Endothelial cell of umbilical vein (primary cell): Measurements from ENCODE around the gene SUGCT. TPM values are rescaled to one million over a fixed set of nuclear protein-coding genes. Genes with fewer than 3 reads are reported as not detected.

Experiments
- BruUV-seq: library from RNA; stranded (reverse); fragments of 400-500 nt; replicated peaks from 2 replicates; lab custom pipeline; 2021; lab: Mats Ljungman, UMichigan
- CTCF ChIA-PET: fragments of 300-600, 350-600 bp; sonication (Branson Sonifier 250); formaldehyde crosslinking; loops from one replicate; lab custom pipeline; 2021; ENCODE audit warnings: antibody characterized with exemption, inconsistent platforms; lab: Charles Lee
- POLR2A ChIA-PET: fragments of 300-600, 350-600 bp; sonication (Branson Sonifier 250); formaldehyde crosslinking; loops from one replicate; lab custom pipeline; 2021; ENCODE audit warnings: antibody characterized with exemption, inconsistent platforms; lab: Charles Lee
- DNase-seq: peaks from one replicate; pipeline ENCODE4 v3.0.0-alpha.2; 2011; ENCODE audit warnings: low read depth, low spot score
- FAIRE-seq: peaks from 2 replicates; lab custom pipeline; 2011; peaks lifted over from hg19 to GRCh38; lab: Jason Lieb, UNC
- H2AFZ ChIP-seq: 2 replicates; pipeline ENCODE4 v1.6.0; 2012; ENCODE audit warnings: low read depth, low read length, control low read depth, inconsistent platforms
- H3K27ac ChIP-seq: 2 replicates; pipeline ENCODE4 v1.5.1; 2011; ENCODE audit warnings: low read depth, mild to moderate bottlenecking, control low read depth, low read length, moderate library complexity; ENCODE audit not compliant: insufficient read depth
- H3K27me3 ChIP-seq, 2 experiments: 2 replicates each; pipeline versions ENCODE4 v1.6.0 to v1.6.1; 2011; ENCODE audit warnings: low read length in 2 of 2, mixed read lengths in 1 of 2; ENCODE audit not compliant: control insufficient read depth in 2 of 2, insufficient read depth in 2 of 2
- H3K36me3 ChIP-seq, 2 experiments: 2 replicates in 1 of 2; 3 replicates in 1 of 2; pipeline ENCODE4 v1.5.1; 2011; ENCODE audit warnings: low read length in 2 of 2, mild to moderate bottlenecking in 1 of 2, moderate library complexity in 1 of 2; ENCODE audit not compliant: control insufficient read depth in 2 of 2, insufficient read depth in 2 of 2; ENCODE audit errors: extremely low read depth in 1 of 2
- H3K4me1 ChIP-seq: 3 replicates; pipeline ENCODE4 v1.5.1; 2011; ENCODE audit warnings: mild to moderate bottlenecking, low read length; ENCODE audit not compliant: control insufficient read depth, insufficient read depth; ENCODE audit errors: extremely low read depth
- H3K4me2 ChIP-seq: 2 replicates; pipeline ENCODE4 v1.6.1; 2011; ENCODE audit warnings: low read length, control low read depth, mixed read lengths; ENCODE audit not compliant: insufficient read depth
- H3K4me3 ChIP-seq, 3 experiments: fragments of 200-600 bp in 1 of 3; sonication (generic), shearing (Covaris generic) in 1 of 3; replicated peaks in 1 of 3; 2 replicates each; pipeline ENCODE4 v1.5.1; 2011 to 2016; ENCODE audit warnings: control low read depth in 3 of 3, low read length in 3 of 3, mild to moderate bottlenecking in 2 of 3, inconsistent platforms in 1 of 3, low read depth in 1 of 3, moderate library complexity in 1 of 3; ENCODE audit not compliant: insufficient read depth in 1 of 3
- H3K79me2 ChIP-seq: 2 replicates; pipeline ENCODE4 v1.6.0; 2012; ENCODE audit warnings: low read length, inconsistent platforms; ENCODE audit not compliant: control insufficient read depth, insufficient read depth
- H3K9ac ChIP-seq: replicated peaks from 2 replicates; pipeline ENCODE3; 2011; ENCODE audit warnings: low read length, control low read depth; ENCODE audit not compliant: insufficient read depth; ENCODE audit errors: extremely low read depth
- H3K9me1 ChIP-seq: replicated peaks from 3 replicates; pipeline ENCODE4 v1.6.0; 2011; ENCODE audit warnings: mild to moderate bottlenecking, low read length; ENCODE audit not compliant: control insufficient read depth, insufficient read depth; ENCODE audit errors: extremely low read depth
- H3K9me3 ChIP-seq: replicated peaks from 2 replicates; pipeline ENCODE4 v1.5.1; 2012; ENCODE audit warnings: low read length, inconsistent platforms; ENCODE audit not compliant: control insufficient read depth, insufficient read depth
- H4K20me1 ChIP-seq: replicated peaks from 2 replicates; pipeline ENCODE3; 2011; ENCODE audit warnings: mild to moderate bottlenecking, low read length; ENCODE audit not compliant: control insufficient read depth, insufficient read depth; ENCODE audit errors: extremely low read depth
- CTCF ChIP-seq, 2 donors: IDR thresholded peaks; 1 replicate in 1 of 2; 2 replicates in 1 of 2; pipeline ENCODE4 v1.5.1; 2011; ENCODE audit warnings: low read length in 2 of 2, mild to moderate bottlenecking in 2 of 2, moderate library complexity in 2 of 2, control low read depth in 1 of 2, inconsistent platforms in 1 of 2, low read depth in 1 of 2; ENCODE audit not compliant: insufficient read depth in 1 of 2; ENCODE audit errors: extremely low read depth in 1 of 2
- EZH2 ChIP-seq: IDR thresholded peaks from 2 replicates; pipeline ENCODE4 v1.6.1; 2012; ENCODE audit warnings: borderline replicate concordance, low read depth, mild to moderate bottlenecking, moderate library complexity, low read length, inconsistent platforms; ENCODE audit not compliant: severe bottlenecking
- FOS ChIP-seq: IDR thresholded peaks from 2 replicates; pipeline ENCODE4 v1.6.1; 2011; ENCODE audit warnings: mild to moderate bottlenecking, low read length, moderate library complexity, borderline replicate concordance; ENCODE audit not compliant: insufficient read depth
- GATA2 ChIP-seq: IDR thresholded peaks from 2 replicates; pipeline ENCODE4 v1.7.0; 2011; ENCODE audit warnings: low read depth, mild to moderate bottlenecking, moderate library complexity, mixed read lengths, low read length; ENCODE audit not compliant: insufficient read length, insufficient read depth
- JUN ChIP-seq: IDR thresholded peaks from 2 replicates; pipeline ENCODE4 v1.6.1; 2011; ENCODE audit warnings: borderline replicate concordance, low read depth; ENCODE audit not compliant: insufficient read length, insufficient read depth
- MYC ChIP-seq: IDR thresholded peaks from one replicate; pipeline ENCODE4 v1.6.1; 2011; ENCODE audit warnings: mild to moderate bottlenecking, low read depth, low read length
- POLR2A ChIP-seq: IDR thresholded peaks from 2 replicates; pipeline ENCODE4 v1.6.1; 2012; ENCODE audit warnings: low read depth, mild to moderate bottlenecking, control low read depth, low read length
- POLR2AphosphoS5 ChIP-seq: IDR thresholded peaks from 2 replicates; pipeline ENCODE4 v1.6.1; 2012; ENCODE audit warnings: low read depth, mild to moderate bottlenecking, control low read depth, low read length, moderate library complexity; ENCODE audit not compliant: insufficient read depth
- dilution Hi-C: fragments of 300-500 bp; cut with MboI; formaldehyde crosslinking; loops from one replicate; pipeline ENCODE4 v1.15.0; 2019; ENCODE audit warnings: low sequenced_read_pairs; ENCODE audit not compliant: extremely low pct_ligation_motif_present
- intact Hi-C: fragments of 100-400 bp; cut with micrococcal nuclease; formaldehyde crosslinking; loops from one replicate; pipeline ENCODE4 v1.10.0; 2022
- polyA plus RNA-seq, 4 experiments: library from polyadenylated mRNA; depleted of rRNA in 3 of 4; stranded (reverse) in 3 of 4; unstranded in 1 of 4; fragments of >200 nt; gene quantifications; 2 replicates each; pipeline versions ENCODE4 v1.2.1 to v1.2.3, GENCODE V29; 2011 to 2012; ENCODE audit warnings: missing spikeins in 1 of 4
- total RNA-seq: library from RNA; stranded (reverse); gene quantifications from 2 replicates; pipeline ENCODE4 v1.2.3, GENCODE V29; 2021
- TF ChIP-seq, protein P1 (sequence below): IDR thresholded peaks from 2 replicates; pipeline ENCODE4 v1.6.1; 2011; ENCODE audit not compliant: insufficient read depth, insufficient read length

SUGCT gene
- total and polyA plus RNA-seq, 2 donors (not counting 3 experiments of a cell fraction or from before 2014, with no cell fraction given) = 1.2 to 1.4 TPM

DNA sequence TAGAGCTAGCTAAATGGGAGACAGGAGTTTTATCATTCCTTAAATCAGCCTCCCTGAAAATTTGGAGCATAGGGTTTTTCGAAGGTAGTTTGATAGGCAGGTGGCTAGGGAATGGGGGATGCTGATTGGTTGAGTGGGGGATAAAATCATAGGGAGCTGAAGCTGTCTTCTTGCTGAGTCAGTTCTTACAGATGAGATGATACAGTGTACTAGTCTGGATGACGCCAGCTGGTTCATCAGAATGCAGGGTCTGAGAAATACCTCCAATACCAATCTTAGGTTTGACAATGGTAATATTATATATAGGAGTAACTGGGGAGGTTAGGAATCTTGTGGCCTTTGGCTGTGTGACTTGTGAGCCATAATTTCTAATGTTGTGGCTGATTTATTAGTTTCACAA lies 271.2 kb downstream of the SUGCT start:
- intact Hi-C loops = no loop called here
- FAIRE-seq = no peak

More for the DNA sequence above, 271.2 kb downstream of the SUGCT start:
- Histone ChIP-seq H4K20me1 (no peaks in the 10 kb centered on the region), H3K4me1 (peaks cover 6% of the 10 kb centered on the region), H3K27me3 (no peaks in the 10 kb centered on the region), H3K4me3 (no peak overlapping the region), H3K9ac (no peak overlapping the region), H3K79me2 (no peaks in the 10 kb centered on the region), H3K9me1 (no peaks in the 10 kb centered on the region), H3K27ac (no peak overlapping the region), H3K9me3 (no peaks in the 10 kb centered on the region), H2AFZ (no peak overlapping the region), H3K36me3 (no peaks in the 10 kb centered on the region), H3K4me2 (no peak overlapping the region)
- BruUV-seq = no TSS peak
- POLR2A ChIA-PET = no interaction called here
- dilution Hi-C loops = no loop called here
- no peak for DNase-seq
- no peak for TF ChIP-seq POLR2AphosphoS5
- TF ChIP-seq, protein P1, sequence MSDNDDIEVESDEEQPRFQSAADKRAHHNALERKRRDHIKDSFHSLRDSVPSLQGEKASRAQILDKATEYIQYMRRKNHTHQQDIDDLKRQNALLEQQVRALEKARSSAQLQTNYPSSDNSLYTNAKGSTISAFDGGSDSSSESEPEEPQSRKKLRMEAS = no peak
- TF ChIP-seq GATA2 = no peak
- TF ChIP-seq CTCF (IDR thresholded peaks at IDR 0.05; ENCODE audit: extremely low read depth in 1 of 2, insufficient read depth in 1 of 2, low read depth in 1 of 2, low read length in 2 of 2) = no peak
- no peak for TF ChIP-seq EZH2
- TF ChIP-seq MYC = no peak
- no peak for TF ChIP-seq FOS
- TF ChIP-seq JUN = no peak
- no peak for TF ChIP-seq POLR2A
- CTCF ChIA-PET = no interaction called here
